Measurements from ENCODE around the gene BCAS3.

The BCAS3 gene

GRCh38 chr17:60887614-60888028 lies 210.0 kb downstream of the BCAS3 start:
- Mint-ChIP-seq H3K4me1 (peaks cover 15% of the 10 kb centered on the region), H3K9me3 (peaks cover 5% of the 10 kb centered on the region), H3K27me3 (ENCODE audit: low read depth, poor library complexity) (no peaks in the 10 kb centered on the region), H3K36me3 (ENCODE audit: low read depth) (peaks cover 20% of the 10 kb centered on the region), H3K27ac (peak overlapping the region; percentile 94), H3K4me3 (peak overlapping the region; percentile 92)
- no peak for DNase-seq
- no peak for TF ChIP-seq CTCF (IDR thresholded peaks at IDR 0.05)

GRCh38 chr17:60888812-60889709 lies 211.4 kb downstream of the BCAS3 start:
- no peak for TF ChIP-seq CTCF (IDR thresholded peaks at IDR 0.05)
- Mint-ChIP-seq H3K36me3 (ENCODE audit: low read depth) (peaks cover 30% of the 10 kb centered on the region), H3K4me3 (peak overlapping the region; percentile 21), H3K27ac (no peak overlapping the region), H3K4me1 (peaks cover 15% of the 10 kb centered on the region), H3K9me3 (peaks cover 15% of the 10 kb centered on the region), H3K27me3 (ENCODE audit: low read depth, poor library complexity) (no peaks in the 10 kb centered on the region)
- DNase-seq = no peak

GRCh38 chr17:60891149-60891548 lies 213.5 kb downstream of the BCAS3 start:
- no peaks in the 10 kb centered on the region for H3K27me3 Mint-ChIP-seq (ENCODE audit: low read depth, poor library complexity)
- H3K36me3 Mint-ChIP-seq (ENCODE audit: low read depth) = peaks cover 47% of the 10 kb centered on the region
- no peak overlapping the region for H3K27ac Mint-ChIP-seq
- H3K4me3 Mint-ChIP-seq = no peak overlapping the region
- peaks cover 15% of the 10 kb centered on the region for H3K4me1 Mint-ChIP-seq
- no peak for TF ChIP-seq CTCF (IDR thresholded peaks at IDR 0.05)
- H3K9me3 Mint-ChIP-seq = peaks cover 35% of the 10 kb centered on the region
- DNase-seq = no peak

- Mint-ChIP-seq H3K4me3 (no peak overlapping the region), H3K36me3 (ENCODE audit: low read depth) (peaks cover 67% of the 10 kb centered on the region), H3K9me3 (peaks cover 48% of the 10 kb centered on the region), H3K27me3 (ENCODE audit: low read depth, poor library complexity) (peaks cover under 1% of the 10 kb centered on the region), H3K4me1 (peaks cover 8% of the 10 kb centered on the region), H3K27ac (no peak overlapping the region)
- no peak for TF ChIP-seq CTCF (IDR thresholded peaks at IDR 0.05)
- no peak for DNase-seq
These were observed 215.8 kb downstream of the BCAS3 start for GRCh38 chr17:60893475-60893874.

- TF ChIP-seq CTCF (IDR thresholded peaks at IDR 0.05) = no peak
- Mint-ChIP-seq H3K4me1 (no peaks in the 10 kb centered on the region), H3K36me3 (ENCODE audit: low read depth) (peaks cover 50% of the 10 kb centered on the region), H3K4me3 (no peak overlapping the region), H3K9me3 (peaks cover 48% of the 10 kb centered on the region), H3K27me3 (ENCODE audit: low read depth, poor library complexity) (peaks cover 3% of the 10 kb centered on the region), H3K27ac (no peak overlapping the region)
- DNase-seq = no peak
These were observed 219.3 kb downstream of the BCAS3 start for GRCh38 chr17:60896996-60897395.

GRCh38 chr17:60899115-60899514 lies 221.5 kb downstream of the BCAS3 start:
- no peak overlapping the region for H3K27ac Mint-ChIP-seq
- H3K4me3 Mint-ChIP-seq = no peak overlapping the region
- peaks cover 3% of the 10 kb centered on the region for H3K27me3 Mint-ChIP-seq (ENCODE audit: low read depth, poor library complexity)
- no peaks in the 10 kb centered on the region for H3K4me1 Mint-ChIP-seq
- TF ChIP-seq CTCF (IDR thresholded peaks at IDR 0.05) = no peak
- H3K9me3 Mint-ChIP-seq = peaks cover 37% of the 10 kb centered on the region
- no peak for DNase-seq
- H3K36me3 Mint-ChIP-seq (ENCODE audit: low read depth) = peaks cover 45% of the 10 kb centered on the region

Measured in nephron progenitor cell (in vitro differentiated cells).